Esophagus squamous epithelium (tissue), 4 donors: ENCODE measurements around the gene IQGAP2.

ENCODE experiments used
- POLR2A ChIP-seq, 4 donors: fragments of 450-650 bp; IDR thresholded peaks; one replicate each; pipeline ENCODE4 v1.6.1; 2017; ENCODE audit warnings: antibody characterized with exemption in 4 of 4, mild to moderate bottlenecking in 4 of 4, moderate library complexity in 3 of 4
- TF ChIP-seq, protein P1 (sequence below), 6 experiments: fragments of 450-650 bp in 4 of 6; fragments of 200-600 bp in 2 of 6; sonication (generic) in 2 of 6; IDR thresholded peaks; one replicate each; pipeline ENCODE4 v1.5.1; 2016 to 2019; ENCODE audit warnings: antibody characterized with exemption in 6 of 6, mild to moderate bottlenecking in 4 of 6, moderate library complexity in 4 of 6

GRCh38 chr5:76415855-76416254 is 12.8 kb downstream of the IQGAP2 start:
- TF ChIP-seq, protein P1, sequence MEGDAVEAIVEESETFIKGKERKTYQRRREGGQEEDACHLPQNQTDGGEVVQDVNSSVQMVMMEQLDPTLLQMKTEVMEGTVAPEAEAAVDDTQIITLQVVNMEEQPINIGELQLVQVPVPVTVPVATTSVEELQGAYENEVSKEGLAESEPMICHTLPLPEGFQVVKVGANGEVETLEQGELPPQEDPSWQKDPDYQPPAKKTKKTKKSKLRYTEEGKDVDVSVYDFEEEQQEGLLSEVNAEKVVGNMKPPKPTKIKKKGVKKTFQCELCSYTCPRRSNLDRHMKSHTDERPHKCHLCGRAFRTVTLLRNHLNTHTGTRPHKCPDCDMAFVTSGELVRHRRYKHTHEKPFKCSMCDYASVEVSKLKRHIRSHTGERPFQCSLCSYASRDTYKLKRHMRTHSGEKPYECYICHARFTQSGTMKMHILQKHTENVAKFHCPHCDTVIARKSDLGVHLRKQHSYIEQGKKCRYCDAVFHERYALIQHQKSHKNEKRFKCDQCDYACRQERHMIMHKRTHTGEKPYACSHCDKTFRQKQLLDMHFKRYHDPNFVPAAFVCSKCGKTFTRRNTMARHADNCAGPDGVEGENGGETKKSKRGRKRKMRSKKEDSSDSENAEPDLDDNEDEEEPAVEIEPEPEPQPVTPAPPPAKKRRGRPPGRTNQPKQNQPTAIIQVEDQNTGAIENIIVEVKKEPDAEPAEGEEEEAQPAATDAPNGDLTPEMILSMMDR (IDR thresholded peaks at IDR 0.05) = no peak
- TF ChIP-seq POLR2A (IDR thresholded peaks at IDR 0.05) = no peak
